ENCODE data around the gene NAPG. TPM values are rescaled to one million over a fixed set of nuclear protein-coding genes. Genes with fewer than 3 reads are reported as not detected.

NAPG gene
- total RNA-seq, 1 experiment from 2014 or later = 28.0 TPM

DNA sequence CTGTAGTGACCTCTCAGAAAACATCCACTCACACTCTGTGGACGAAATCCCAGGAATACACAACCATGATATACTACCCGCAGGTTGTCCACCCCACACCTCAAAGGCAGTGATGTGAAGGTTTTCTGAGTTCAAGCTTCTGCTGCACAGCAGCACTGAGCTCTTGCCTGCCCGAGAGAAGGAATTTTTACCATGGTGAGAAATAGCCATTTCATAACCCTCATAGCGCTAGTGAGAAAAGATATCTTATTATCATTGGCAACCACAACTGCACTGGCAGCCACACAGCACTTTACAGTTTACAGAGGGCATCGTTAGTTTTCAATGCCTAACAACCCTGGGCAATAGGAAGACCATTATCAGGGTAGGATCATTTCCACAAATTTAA is 36.9 kb downstream of the NAPG start:
- no peak overlapping the region for H3K9ac ChIP-seq (ENCODE audit: low read length)
- TF ChIP-seq SP1 (IDR thresholded peaks at IDR 0.05; ENCODE audit: low read depth) (no peak), EZH2phosphoT487 (IDR thresholded peaks at IDR 0.05; ENCODE audit: borderline replicate concordance) (no peak), CEBPB (IDR thresholded peaks at IDR 0.05; ENCODE audit: low read depth) (no peak), JUND (IDR thresholded peaks at IDR 0.05) (no peak), TCF7L2 (IDR thresholded peaks at IDR 0.05; ENCODE audit: borderline replicate concordance, extremely low read depth, insufficient read depth, insufficient read length) (no peak), EGR1 (IDR thresholded peaks at IDR 0.05; ENCODE audit: low read depth) (no peak), SIN3A (IDR thresholded peaks at IDR 0.05; ENCODE audit: low read depth) (no peak), CBX3 (IDR thresholded peaks at IDR 0.05; ENCODE audit: low read depth) (no peak), YY1 (IDR thresholded peaks at IDR 0.05; ENCODE audit: extremely low read depth, insufficient replicate concordance, low read depth, low read length) (no peak)
- TF ChIP-seq, protein P1, sequence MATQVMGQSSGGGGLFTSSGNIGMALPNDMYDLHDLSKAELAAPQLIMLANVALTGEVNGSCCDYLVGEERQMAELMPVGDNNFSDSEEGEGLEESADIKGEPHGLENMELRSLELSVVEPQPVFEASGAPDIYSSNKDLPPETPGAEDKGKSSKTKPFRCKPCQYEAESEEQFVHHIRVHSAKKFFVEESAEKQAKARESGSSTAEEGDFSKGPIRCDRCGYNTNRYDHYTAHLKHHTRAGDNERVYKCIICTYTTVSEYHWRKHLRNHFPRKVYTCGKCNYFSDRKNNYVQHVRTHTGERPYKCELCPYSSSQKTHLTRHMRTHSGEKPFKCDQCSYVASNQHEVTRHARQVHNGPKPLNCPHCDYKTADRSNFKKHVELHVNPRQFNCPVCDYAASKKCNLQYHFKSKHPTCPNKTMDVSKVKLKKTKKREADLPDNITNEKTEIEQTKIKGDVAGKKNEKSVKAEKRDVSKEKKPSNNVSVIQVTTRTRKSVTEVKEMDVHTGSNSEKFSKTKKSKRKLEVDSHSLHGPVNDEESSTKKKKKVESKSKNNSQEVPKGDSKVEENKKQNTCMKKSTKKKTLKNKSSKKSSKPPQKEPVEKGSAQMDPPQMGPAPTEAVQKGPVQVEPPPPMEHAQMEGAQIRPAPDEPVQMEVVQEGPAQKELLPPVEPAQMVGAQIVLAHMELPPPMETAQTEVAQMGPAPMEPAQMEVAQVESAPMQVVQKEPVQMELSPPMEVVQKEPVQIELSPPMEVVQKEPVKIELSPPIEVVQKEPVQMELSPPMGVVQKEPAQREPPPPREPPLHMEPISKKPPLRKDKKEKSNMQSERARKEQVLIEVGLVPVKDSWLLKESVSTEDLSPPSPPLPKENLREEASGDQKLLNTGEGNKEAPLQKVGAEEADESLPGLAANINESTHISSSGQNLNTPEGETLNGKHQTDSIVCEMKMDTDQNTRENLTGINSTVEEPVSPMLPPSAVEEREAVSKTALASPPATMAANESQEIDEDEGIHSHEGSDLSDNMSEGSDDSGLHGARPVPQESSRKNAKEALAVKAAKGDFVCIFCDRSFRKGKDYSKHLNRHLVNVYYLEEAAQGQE (IDR thresholded peaks at IDR 0.05; ENCODE audit: low read depth) = no peak
- TF ChIP-seq, protein P2, sequence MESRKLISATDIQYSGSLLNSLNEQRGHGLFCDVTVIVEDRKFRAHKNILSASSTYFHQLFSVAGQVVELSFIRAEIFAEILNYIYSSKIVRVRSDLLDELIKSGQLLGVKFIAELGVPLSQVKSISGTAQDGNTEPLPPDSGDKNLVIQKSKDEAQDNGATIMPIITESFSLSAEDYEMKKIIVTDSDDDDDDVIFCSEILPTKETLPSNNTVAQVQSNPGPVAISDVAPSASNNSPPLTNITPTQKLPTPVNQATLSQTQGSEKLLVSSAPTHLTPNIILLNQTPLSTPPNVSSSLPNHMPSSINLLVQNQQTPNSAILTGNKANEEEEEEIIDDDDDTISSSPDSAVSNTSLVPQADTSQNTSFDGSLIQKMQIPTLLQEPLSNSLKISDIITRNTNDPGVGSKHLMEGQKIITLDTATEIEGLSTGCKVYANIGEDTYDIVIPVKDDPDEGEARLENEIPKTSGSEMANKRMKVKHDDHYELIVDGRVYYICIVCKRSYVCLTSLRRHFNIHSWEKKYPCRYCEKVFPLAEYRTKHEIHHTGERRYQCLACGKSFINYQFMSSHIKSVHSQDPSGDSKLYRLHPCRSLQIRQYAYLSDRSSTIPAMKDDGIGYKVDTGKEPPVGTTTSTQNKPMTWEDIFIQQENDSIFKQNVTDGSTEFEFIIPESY (IDR thresholded peaks at IDR 0.05; ENCODE audit: extremely low read depth, insufficient replicate concordance, low read length) = no peak
- TF ChIP-seq, protein P3, sequence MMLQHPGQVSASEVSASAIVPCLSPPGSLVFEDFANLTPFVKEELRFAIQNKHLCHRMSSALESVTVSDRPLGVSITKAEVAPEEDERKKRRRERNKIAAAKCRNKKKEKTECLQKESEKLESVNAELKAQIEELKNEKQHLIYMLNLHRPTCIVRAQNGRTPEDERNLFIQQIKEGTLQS (IDR thresholded peaks at IDR 0.05) = no peak
- TF ChIP-seq, protein P4, sequence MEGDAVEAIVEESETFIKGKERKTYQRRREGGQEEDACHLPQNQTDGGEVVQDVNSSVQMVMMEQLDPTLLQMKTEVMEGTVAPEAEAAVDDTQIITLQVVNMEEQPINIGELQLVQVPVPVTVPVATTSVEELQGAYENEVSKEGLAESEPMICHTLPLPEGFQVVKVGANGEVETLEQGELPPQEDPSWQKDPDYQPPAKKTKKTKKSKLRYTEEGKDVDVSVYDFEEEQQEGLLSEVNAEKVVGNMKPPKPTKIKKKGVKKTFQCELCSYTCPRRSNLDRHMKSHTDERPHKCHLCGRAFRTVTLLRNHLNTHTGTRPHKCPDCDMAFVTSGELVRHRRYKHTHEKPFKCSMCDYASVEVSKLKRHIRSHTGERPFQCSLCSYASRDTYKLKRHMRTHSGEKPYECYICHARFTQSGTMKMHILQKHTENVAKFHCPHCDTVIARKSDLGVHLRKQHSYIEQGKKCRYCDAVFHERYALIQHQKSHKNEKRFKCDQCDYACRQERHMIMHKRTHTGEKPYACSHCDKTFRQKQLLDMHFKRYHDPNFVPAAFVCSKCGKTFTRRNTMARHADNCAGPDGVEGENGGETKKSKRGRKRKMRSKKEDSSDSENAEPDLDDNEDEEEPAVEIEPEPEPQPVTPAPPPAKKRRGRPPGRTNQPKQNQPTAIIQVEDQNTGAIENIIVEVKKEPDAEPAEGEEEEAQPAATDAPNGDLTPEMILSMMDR (IDR thresholded peaks at IDR 0.05 in 2 of 3, conservative IDR thresholded peaks at IDR 0.05 in 1 of 3; ENCODE audit: borderline replicate concordance in 1 of 3, insufficient read depth in 1 of 3, low read depth in 2 of 3, low read length in 2 of 3) = no peak
- no peaks in the 10 kb centered on the region for H3K9me2 ChIP-seq (ENCODE audit: insufficient read depth)
- no peak overlapping the region for H2AFZ ChIP-seq (ENCODE audit: low read depth, low read length, poor library complexity, severe bottlenecking)
- BruUV-seq (replicated peaks) = no TSS peak
- ChIA-PET CTCF (interaction anchor here (1.0 to 1.2 kb wide), 2 partner anchors 24 to 591 kb away, joined by 3 to 4 read pairs; no protein-coding TSS in a partner anchor), RAD21 (ENCODE audit: low non-redundant PET in 1 of 2, low total read pairs in 2 of 2, uncharacterized antibody in 2 of 2, unreplicated experiment in 2 of 2) (no interaction called here), POLR2A (no interaction called here)
- H3K4me2 ChIP-seq (ENCODE audit: low read length) = no peak overlapping the region
- H3K36me3 ChIP-seq (ENCODE audit: control insufficient read depth in 1 of 2, insufficient read depth in 2 of 2, low read length in 2 of 2) = no peaks in the 10 kb centered on the region
- H3K79me2 ChIP-seq (ENCODE audit: insufficient read depth, low read length) = no peaks in the 10 kb centered on the region
- H3K4me3 ChIP-seq (replicated peaks in 1 of 2; ENCODE audit: low read depth in 1 of 2, low read length in 2 of 2) = no peak overlapping the region
- no peaks in the 10 kb centered on the region for H3K9me3 ChIP-seq (ENCODE audit: control insufficient read depth in 1 of 2, insufficient read depth in 1 of 2, low read depth in 1 of 2, low read length in 2 of 2)
- DNase-seq (ENCODE audit: low read depth, low spot score) (no peak), ATAC-seq (no peak)
- intact Hi-C loops (cut with micrococcal nuclease) = loop anchor here (5.0 kb wide), 3 partner anchors 150 to 990 kb away; no protein-coding TSS in a partner anchor
- no peaks in the 10 kb centered on the region for H3K4me1 ChIP-seq (ENCODE audit: control insufficient read depth in 1 of 2, insufficient read depth in 2 of 2, low read length in 2 of 2)
- no peaks in the 10 kb centered on the region for H4K20me1 ChIP-seq (ENCODE audit: insufficient read depth)
- H3K27ac ChIP-seq (ENCODE audit: low read depth, low read length) = no peak overlapping the region
- H3K27me3 ChIP-seq (ENCODE audit: insufficient read depth, low read length) = no peaks in the 10 kb centered on the region

Data from HCT116 (cell line).